ENCODE measurements around the gene BOD1. TPM values are rescaled to one million over a fixed set of nuclear protein-coding genes. Genes with fewer than 3 reads are reported as not detected.

Gene BOD1
- polyA plus RNA-seq, 2 of the 4 experiments (the other 2 are of a cell fraction): 59.1 to 102 TPM

DNA sequence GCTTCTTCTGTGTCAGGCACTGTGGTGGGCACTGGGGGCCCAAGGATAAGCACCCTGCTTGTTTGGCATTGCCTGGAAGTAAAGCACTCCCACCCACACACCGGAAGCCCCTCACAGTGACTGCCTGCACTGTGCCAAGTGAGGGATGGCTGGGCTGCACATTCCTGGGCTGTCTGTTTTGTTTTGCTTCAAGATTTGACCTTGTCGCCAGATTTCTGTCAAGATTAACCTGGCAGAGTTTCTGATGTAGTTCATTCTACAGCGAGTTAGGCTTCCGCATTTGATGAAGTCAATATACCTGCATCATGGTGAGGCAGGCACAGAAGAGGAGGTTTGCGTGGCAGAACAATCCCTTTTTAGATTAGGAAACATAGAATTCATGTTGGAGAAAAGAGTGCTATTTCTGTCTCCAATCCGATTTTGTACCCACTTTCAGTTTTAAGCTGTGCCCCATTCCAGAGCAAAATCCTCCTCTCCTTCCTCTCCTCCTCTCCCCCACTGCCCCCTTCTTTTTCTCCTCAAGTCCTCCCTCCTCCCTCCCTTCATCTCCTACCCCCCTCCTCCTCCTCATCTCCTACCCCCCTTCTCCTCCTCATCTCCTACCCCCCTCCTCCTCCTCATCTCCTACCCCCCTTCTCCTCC, 14.4 kb upstream of the BOD1 start:
- FAIRE-seq: no peak
- 78% methylated on average over 6 of the region's 6 CpGs for WGBS (ENCODE audit: missing lambda C conversion rate)
- DNase-seq (ENCODE audit: low read depth in 1 of 2, low spot score in 1 of 2): no peak
- Histone ChIP-seq H3K4me2 (peak overlapping the region; percentile 24; the same call in 1 of the 3 replicates), H3K9me3 (no peaks in the 10 kb centered on the region), H3K4me1 (peaks cover 15% of the 10 kb centered on the region), H3K4me3 (no peak overlapping the region), H3K27ac (peak overlapping the region; percentile 20 to 57; a peak in 4 of 6 replicates)
- no peak for ATAC-seq
- POLR2A ChIA-PET: no interaction called here
- CTCF ChIA-PET: interaction anchor here (1.1 to 6.3 kb wide), 3 partner anchors 8 to 343 kb away, joined by 3 to 50 read pairs (median 3); no protein-coding TSS in a partner anchor
- no peak for TF ChIP-seq POLR2A (IDR thresholded peaks at IDR 0.05; ENCODE audit: low read length)
- no peak for TF ChIP-seq BHLHE40 (IDR thresholded peaks at IDR 0.05; ENCODE audit: low read depth, low read length)
- TF ChIP-seq RAD21 (conservative IDR thresholded peaks at IDR 0.05 in 1 of 2, IDR thresholded peaks at IDR 0.05 in 1 of 2): no peak
- TF ChIP-seq CHD4 (IDR thresholded peaks at IDR 0.05; ENCODE audit: borderline replicate concordance): no peak

DNA sequence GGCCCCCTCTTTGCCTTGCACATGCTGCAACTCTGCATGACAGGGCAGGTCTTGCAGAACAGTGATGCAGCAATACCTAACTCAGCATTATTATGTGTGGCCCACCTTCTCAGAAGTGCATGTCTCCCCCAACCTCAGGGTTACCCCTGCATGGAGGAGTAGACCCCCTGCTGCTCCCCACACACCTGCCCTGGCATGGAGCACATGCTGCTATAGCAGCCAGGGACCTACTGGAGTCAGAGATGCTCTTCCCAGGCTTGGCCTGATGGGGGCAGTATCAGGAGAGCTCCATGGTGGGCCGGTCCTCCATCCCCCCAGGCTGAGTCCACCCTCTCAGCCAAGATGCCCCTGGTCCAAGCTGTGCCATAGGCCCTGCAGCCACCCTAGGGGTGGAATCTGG, 13.2 kb upstream of the BOD1 start:
- FAIRE-seq: no peak
- peak; percentile 52 to 76; a peak in 4 of 6 replicates for ATAC-seq
- POLR2A ChIA-PET: no interaction called here

DNA sequence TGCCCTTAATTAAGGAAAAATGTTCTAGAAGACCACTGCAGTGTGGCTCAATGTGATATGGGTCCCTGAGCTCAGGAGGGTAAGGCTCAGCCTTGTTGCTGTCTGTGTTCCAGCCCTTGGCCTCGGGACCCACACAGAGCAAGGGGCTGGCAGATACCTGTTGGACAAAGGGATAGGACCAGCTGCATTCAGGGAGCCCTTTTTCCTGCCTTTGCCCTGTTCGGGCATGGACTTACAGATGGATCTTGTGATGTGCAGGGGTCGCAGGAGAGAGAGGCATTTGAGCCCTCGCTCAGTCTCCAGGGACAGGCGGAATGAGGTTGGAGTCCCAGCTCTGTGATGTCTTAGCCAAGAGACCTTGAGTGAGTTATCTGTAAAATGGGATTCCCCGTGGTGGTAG, 12.1 kb upstream of the BOD1 start:
- Histone ChIP-seq H3K9me3 (no peaks in the 10 kb centered on the region), H3K27ac (peak overlapping the region in 1 of 2 experiments; percentile 66; a peak in 4 of 6 replicates), H3K4me3 (no peak overlapping the region), H3K4me1 (peaks cover 26% of the 10 kb centered on the region), H3K4me2 (no peak overlapping the region)
- WGBS (ENCODE audit: missing lambda C conversion rate): 77% methylated on average over 6 of the region's 6 CpGs
- ChIA-PET POLR2A (no interaction called here), CTCF (interaction anchor here (0.9 to 6.3 kb wide), 5 partner anchors 9 to 355 kb away, joined by 4 to 50 read pairs (median 5); no protein-coding TSS in a partner anchor)
- no peak for ATAC-seq
- DNase-seq (ENCODE audit: low read depth in 1 of 2, low spot score in 1 of 2): no peak
- no peak for TF ChIP-seq RCOR1 (IDR thresholded peaks at IDR 0.05; ENCODE audit: low read depth, low read length)
- no peak for TF ChIP-seq NFE2L2 (conservative IDR thresholded peaks at IDR 0.05; ENCODE audit: low read length)
- TF ChIP-seq BHLHE40 (IDR thresholded peaks at IDR 0.05; ENCODE audit: low read depth, low read length): no peak
- no peak for TF ChIP-seq CBX8 (IDR thresholded peaks at IDR 0.05)
- no peak for TF ChIP-seq RFX5 (IDR thresholded peaks at IDR 0.05)
- no peak for TF ChIP-seq NR3C1 (IDR thresholded peaks at IDR 0.05)
- TF ChIP-seq, protein P1, sequence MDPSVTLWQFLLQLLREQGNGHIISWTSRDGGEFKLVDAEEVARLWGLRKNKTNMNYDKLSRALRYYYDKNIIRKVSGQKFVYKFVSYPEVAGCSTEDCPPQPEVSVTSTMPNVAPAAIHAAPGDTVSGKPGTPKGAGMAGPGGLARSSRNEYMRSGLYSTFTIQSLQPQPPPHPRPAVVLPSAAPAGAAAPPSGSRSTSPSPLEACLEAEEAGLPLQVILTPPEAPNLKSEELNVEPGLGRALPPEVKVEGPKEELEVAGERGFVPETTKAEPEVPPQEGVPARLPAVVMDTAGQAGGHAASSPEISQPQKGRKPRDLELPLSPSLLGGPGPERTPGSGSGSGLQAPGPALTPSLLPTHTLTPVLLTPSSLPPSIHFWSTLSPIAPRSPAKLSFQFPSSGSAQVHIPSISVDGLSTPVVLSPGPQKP (IDR thresholded peaks at IDR 0.05; ENCODE audit: low read depth, low read length): no peak
- TF ChIP-seq CHD2 (IDR thresholded peaks at IDR 0.05; ENCODE audit: low read length, partially characterized antibody): no peak
- no peak for TF ChIP-seq CHD4 (IDR thresholded peaks at IDR 0.05; ENCODE audit: borderline replicate concordance)
- TF ChIP-seq POLR2A (IDR thresholded peaks at IDR 0.05; ENCODE audit: low read length): no peak
- TF ChIP-seq ZFP36 (IDR thresholded peaks at IDR 0.05; ENCODE audit: borderline replicate concordance, partially characterized antibody): no peak
- TF ChIP-seq EP300 (IDR thresholded peaks at IDR 0.05): no peak
- TF ChIP-seq HOXB13 (CRISPR knock-in tag; IDR thresholded peaks at IDR 0.05; ENCODE audit: low read depth): no peak
- no peak for TF ChIP-seq MAZ (IDR thresholded peaks at IDR 0.05; ENCODE audit: borderline replicate concordance, low read depth, low read length)
- FAIRE-seq: no peak

More for the DNA sequence above, 13.2 kb upstream of the BOD1 start:
- Histone ChIP-seq H3K27ac (peak overlapping the region in 1 of 2 experiments; percentile 66; a peak in 3 of 6 replicates), H3K4me3 (no peak overlapping the region), H3K4me1 (peaks cover 26% of the 10 kb centered on the region), H3K9me3 (no peaks in the 10 kb centered on the region), H3K4me2 (no peak overlapping the region)
- CTCF ChIA-PET: interaction anchor here (0.7 to 6.3 kb wide), 10 partner anchors 9 to 685 kb away, joined by 3 to 50 read pairs (median 3); no protein-coding TSS in a partner anchor
- 20% methylated on average over 1 of the region's 1 CpG for WGBS (ENCODE audit: missing lambda C conversion rate)
- TF ChIP-seq RCOR1 (IDR thresholded peaks at IDR 0.05; ENCODE audit: low read depth, low read length) (no peak), GATA3 (IDR thresholded peaks at IDR 0.05; ENCODE audit: borderline replicate concordance) (no peak), RAD21 (conservative IDR thresholded peaks at IDR 0.05 in 1 of 2, IDR thresholded peaks at IDR 0.05 in 1 of 2) (peak in 1 of 2 experiments; percentile 21; a peak in 4 of 5 replicates), MAFK (IDR thresholded peaks at IDR 0.05; ENCODE audit: partially characterized antibody) (peak; percentile 25), SMC3 (IDR thresholded peaks at IDR 0.05) (0 out of 3 replicates have a peak, but pooled peaks have one; percentile 23)
- TF ChIP-seq, protein P2, sequence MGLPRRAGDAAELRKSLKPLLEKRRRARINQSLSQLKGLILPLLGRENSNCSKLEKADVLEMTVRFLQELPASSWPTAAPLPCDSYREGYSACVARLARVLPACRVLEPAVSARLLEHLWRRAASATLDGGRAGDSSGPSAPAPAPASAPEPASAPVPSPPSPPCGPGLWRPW (IDR thresholded peaks at IDR 0.05): no peak
- TF ChIP-seq, protein P3, sequence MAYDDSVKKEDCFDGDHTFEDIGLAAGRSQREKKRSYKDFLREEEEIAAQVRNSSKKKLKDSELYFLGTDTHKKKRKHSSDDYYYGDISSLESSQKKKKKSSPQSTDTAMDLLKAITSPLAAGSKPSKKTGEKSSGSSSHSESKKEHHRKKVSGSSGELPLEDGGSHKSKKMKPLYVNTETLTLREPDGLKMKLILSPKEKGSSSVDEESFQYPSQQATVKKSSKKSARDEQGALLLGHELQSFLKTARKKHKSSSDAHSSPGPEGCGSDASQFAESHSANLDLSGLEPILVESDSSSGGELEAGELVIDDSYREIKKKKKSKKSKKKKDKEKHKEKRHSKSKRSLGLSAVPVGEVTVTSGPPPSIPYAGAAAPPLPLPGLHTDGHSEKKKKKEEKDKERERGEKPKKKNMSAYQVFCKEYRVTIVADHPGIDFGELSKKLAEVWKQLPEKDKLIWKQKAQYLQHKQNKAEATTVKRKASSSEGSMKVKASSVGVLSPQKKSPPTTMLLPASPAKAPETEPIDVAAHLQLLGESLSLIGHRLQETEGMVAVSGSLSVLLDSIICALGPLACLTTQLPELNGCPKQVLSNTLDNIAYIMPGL (CRISPR knock-in tag; IDR thresholded peaks at IDR 0.05; ENCODE audit: borderline replicate concordance): no peak
- TF ChIP-seq, protein P4, sequence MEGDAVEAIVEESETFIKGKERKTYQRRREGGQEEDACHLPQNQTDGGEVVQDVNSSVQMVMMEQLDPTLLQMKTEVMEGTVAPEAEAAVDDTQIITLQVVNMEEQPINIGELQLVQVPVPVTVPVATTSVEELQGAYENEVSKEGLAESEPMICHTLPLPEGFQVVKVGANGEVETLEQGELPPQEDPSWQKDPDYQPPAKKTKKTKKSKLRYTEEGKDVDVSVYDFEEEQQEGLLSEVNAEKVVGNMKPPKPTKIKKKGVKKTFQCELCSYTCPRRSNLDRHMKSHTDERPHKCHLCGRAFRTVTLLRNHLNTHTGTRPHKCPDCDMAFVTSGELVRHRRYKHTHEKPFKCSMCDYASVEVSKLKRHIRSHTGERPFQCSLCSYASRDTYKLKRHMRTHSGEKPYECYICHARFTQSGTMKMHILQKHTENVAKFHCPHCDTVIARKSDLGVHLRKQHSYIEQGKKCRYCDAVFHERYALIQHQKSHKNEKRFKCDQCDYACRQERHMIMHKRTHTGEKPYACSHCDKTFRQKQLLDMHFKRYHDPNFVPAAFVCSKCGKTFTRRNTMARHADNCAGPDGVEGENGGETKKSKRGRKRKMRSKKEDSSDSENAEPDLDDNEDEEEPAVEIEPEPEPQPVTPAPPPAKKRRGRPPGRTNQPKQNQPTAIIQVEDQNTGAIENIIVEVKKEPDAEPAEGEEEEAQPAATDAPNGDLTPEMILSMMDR (IDR thresholded peaks at IDR 0.05): peak; percentile 28; the same call in 1 of the 3 replicates
- peak; percentile 34 to 43 for DNase-seq (ENCODE audit: low read depth in 1 of 2, low spot score in 1 of 2)

Data from A549 (cell line).